OCI-LY7 (cell line): ENCODE data around the gene PTAFR. TPM values are rescaled to one million over a fixed set of nuclear protein-coding genes. Genes with fewer than 3 reads are reported as not detected.

Experiments
- BruUV-seq: library from RNA; stranded (reverse); fragments of 400-500 nt; replicated peaks from 2 replicates; lab custom pipeline; 2021; lab: Mats Ljungman, UMichigan
- CTCF ChIA-PET: fragments of 300-600 bp; sonication (Branson Sonifier 250); formaldehyde crosslinking; loops from one replicate; lab custom pipeline; 2022; ENCODE audit warnings: antibody characterized with exemption; ENCODE audit not compliant: unreplicated experiment; lab: Charles Lee
- POLR2A ChIA-PET: fragments of 300-600 bp; sonication (Branson Sonifier 250); formaldehyde crosslinking; loops from one replicate; lab custom pipeline; 2022; ENCODE audit warnings: antibody characterized with exemption; lab: Charles Lee
- DNase-seq: peaks from one replicate; pipeline ENCODE4 v3.0.0-alpha.2; 2015; ENCODE audit warnings: low spot score
- H2AFZ ChIP-seq: fragments of 200-600 bp; sonication (generic), shearing (Covaris generic); 2 replicates; pipeline ENCODE4 v1.6.1; 2014; ENCODE audit warnings: mild to moderate bottlenecking, antibody characterized with exemption, low read length, moderate library complexity
- H3K27ac ChIP-seq: fragments of 200-600 bp; sonication (generic); 2 replicates; pipeline ENCODE4 v1.5.1; 2014; ENCODE audit warnings: mixed run types, low read depth, mild to moderate bottlenecking, moderate library complexity, low read length, inconsistent platforms; ENCODE audit not compliant: poor library complexity, severe bottlenecking
- H3K36me3 ChIP-seq: fragments of 200-600 bp; sonication (generic); 2 replicates; pipeline ENCODE4 v1.6.1; 2014; ENCODE audit warnings: mild to moderate bottlenecking, antibody characterized with exemption, low read length, moderate library complexity, mixed read lengths; ENCODE audit not compliant: insufficient read depth
- H3K4me1 ChIP-seq: fragments of 200-600 bp; sonication (generic); 2 replicates; pipeline ENCODE4 v1.5.1; 2014; ENCODE audit warnings: mild to moderate bottlenecking, low read length; ENCODE audit not compliant: insufficient read depth, poor library complexity, severe bottlenecking
- H3K4me2 ChIP-seq: fragments of 200-600 bp; sonication (generic); 2 replicates; pipeline ENCODE4 v1.6.1; 2014; ENCODE audit warnings: mild to moderate bottlenecking, low read length
- H3K4me3 ChIP-seq: fragments of 200-600 bp; sonication (generic); 2 replicates; pipeline ENCODE4 v1.5.1; 2014; ENCODE audit warnings: mild to moderate bottlenecking, low read depth, low read length; ENCODE audit not compliant: poor library complexity, severe bottlenecking
- H3K79me2 ChIP-seq: fragments of 200-600 bp; sonication (generic); 2 replicates; pipeline ENCODE4 v1.6.1; 2016; ENCODE audit warnings: low read depth, mild to moderate bottlenecking, low read length, moderate library complexity, mixed read lengths; ENCODE audit not compliant: insufficient read depth
- H3K9me2 ChIP-seq: fragments of 200-600 bp; sonication (generic); 2 replicates; pipeline ENCODE4 v1.6.1; 2016; ENCODE audit warnings: mild to moderate bottlenecking, low read length, mixed read lengths; ENCODE audit not compliant: insufficient read depth
- H3K9me3 ChIP-seq: fragments of 200-600 bp; sonication (generic); 2 replicates; pipeline ENCODE4 v1.6.1; 2014; ENCODE audit warnings: mild to moderate bottlenecking, mixed run types, low read length, mixed read lengths
- H4K20me1 ChIP-seq: fragments of 200-600 bp; sonication (generic); 2 replicates; pipeline ENCODE4 v1.6.1; 2014; ENCODE audit warnings: mild to moderate bottlenecking, antibody characterized with exemption, low read length, moderate library complexity, mixed read lengths; ENCODE audit not compliant: insufficient read depth
- CTCF ChIP-seq: fragments of 200-600 bp; sonication (generic); conservative IDR thresholded peaks from 2 replicates; pipeline ENCODE4 v1.5.1; 2014; ENCODE audit warnings: mild to moderate bottlenecking, antibody characterized with exemption, low read length, moderate library complexity, mixed read lengths
- EZH2phosphoT487 ChIP-seq: fragments of 200-600 bp; sonication (generic); IDR thresholded peaks from 2 replicates; pipeline ENCODE4 v1.6.1; 2018; ENCODE audit warnings: low read depth, borderline replicate concordance, mild to moderate bottlenecking, mixed run types, antibody characterized with exemption, low read length, moderate library complexity, mixed read lengths
- intact Hi-C: fragments of 100-400 bp; cut with micrococcal nuclease; formaldehyde crosslinking; loops from one replicate; pipeline ENCODE4 v1.10.0; 2022; ENCODE audit not compliant: unreplicated experiment
- total RNA-seq, 2 experiments: library from RNA; depleted of rRNA in 1 of 2; stranded (reverse); fragments of >200 nt in 1 of 2; shearing (Covaris generic) in 1 of 2; gene quantifications; 2 replicates each; pipeline ENCODE4 v1.2.3, GENCODE V29; 2014 to 2022

PTAFR gene
- total RNA-seq, 2 experiments from 2014 or later, result 8.0 to 32.8 TPM

GRCh38 chr1:28159243-28159642 is 17.2 kb downstream of the PTAFR start:
- peaks cover 35% of the 10 kb centered on the region for H3K4me1 ChIP-seq
- H3K4me3 ChIP-seq, result no peak overlapping the region
- ChIA-PET CTCF (no interaction called here), POLR2A (interaction anchor here (1.3 kb wide), 1 partner anchor 13 kb away, joined by 4 read pairs; no protein-coding TSS in a partner anchor)
- no peak for TF ChIP-seq CTCF
- no peak for TF ChIP-seq EZH2phosphoT487
- peaks cover 38% of the 10 kb centered on the region; the same call in 1 of the 2 replicates for H3K79me2 ChIP-seq
- intact Hi-C loops, result no loop called here
- H3K9me3 ChIP-seq, result no peaks in the 10 kb centered on the region
- no peak for DNase-seq
- no peak overlapping the region for H3K4me2 ChIP-seq
- BruUV-seq, result no TSS peak
- peaks cover 22% of the 10 kb centered on the region; the same call in 1 of the 2 replicates for H3K36me3 ChIP-seq
- no peak overlapping the region for H3K27ac ChIP-seq
- H3K9me2 ChIP-seq, result no peaks in the 10 kb centered on the region
- H4K20me1 ChIP-seq, result no peaks in the 10 kb centered on the region
- no peak overlapping the region for H2AFZ ChIP-seq

DNA sequence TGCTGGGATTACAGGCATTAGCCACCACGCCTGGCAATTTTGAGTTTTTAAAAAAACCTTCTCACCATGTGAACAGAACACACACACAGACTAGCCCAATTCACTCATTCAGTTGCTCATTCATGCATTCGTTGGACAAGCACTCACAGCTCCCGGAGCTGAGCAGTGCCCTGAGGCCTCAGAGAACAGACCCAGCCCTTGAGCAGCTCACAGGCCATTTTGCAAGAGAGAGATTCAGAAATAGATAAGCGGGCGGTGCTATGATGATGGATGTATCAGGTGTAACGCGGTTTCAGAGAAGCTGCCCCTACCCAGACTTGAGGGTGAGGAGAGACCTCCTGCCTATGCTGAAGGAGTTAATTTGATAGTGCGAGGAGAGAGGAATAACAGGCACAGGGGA is 18.6 kb downstream of the PTAFR start:
- Histone ChIP-seq H4K20me1 (no peaks in the 10 kb centered on the region), H3K9me3 (no peaks in the 10 kb centered on the region), H3K9me2 (no peaks in the 10 kb centered on the region), H3K4me3 (no peak overlapping the region), H3K4me2 (no peak overlapping the region), H3K36me3 (peaks cover 35% of the 10 kb centered on the region), H3K4me1 (peaks cover 25% of the 10 kb centered on the region), H2AFZ (no peak overlapping the region), H3K79me2 (peaks cover 38% of the 10 kb centered on the region; the same call in 1 of the 2 replicates), H3K27ac (no peak overlapping the region)
- CTCF ChIA-PET, result no interaction called here
- DNase-seq, result no peak
- TF ChIP-seq EZH2phosphoT487 (no peak), CTCF (no peak)
- POLR2A ChIA-PET, result no interaction called here
- no TSS peak for BruUV-seq
- intact Hi-C loops, result no loop called here

DNA sequence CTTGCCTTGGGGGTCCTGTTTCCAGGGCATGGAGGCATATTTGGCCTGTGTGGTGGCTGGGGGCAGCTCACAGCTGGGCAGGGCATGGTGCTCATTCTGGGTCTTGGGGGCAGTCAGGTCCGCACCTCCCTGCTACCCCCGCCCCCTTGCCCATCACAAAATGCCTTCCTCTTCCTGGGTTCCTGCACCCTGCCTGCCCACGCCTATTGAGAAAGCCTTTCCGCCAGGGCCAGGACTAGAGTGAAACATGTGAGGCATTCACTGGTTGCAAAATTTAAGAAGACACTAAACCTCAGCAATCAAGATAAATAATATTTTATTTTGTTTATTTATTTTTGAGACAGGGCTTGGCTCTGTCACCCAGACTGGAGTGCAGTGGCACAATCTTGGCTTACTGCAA is 19.7 kb downstream of the PTAFR start:
- ChIA-PET CTCF (interaction anchor here (1.6 kb wide), 1 partner anchor 9 kb away, joined by 6 read pairs; no protein-coding TSS in a partner anchor), POLR2A (interaction anchor here (1.3 to 1.4 kb wide), 2 partner anchors 9 to 16 kb away, joined by 3 to 5 read pairs; no protein-coding TSS in a partner anchor)
- H4K20me1 ChIP-seq, result no peaks in the 10 kb centered on the region
- no peak for DNase-seq
- peaks cover 32% of the 10 kb centered on the region for H3K36me3 ChIP-seq
- no peak overlapping the region for H3K27ac ChIP-seq
- no peak overlapping the region for H3K4me3 ChIP-seq
- BruUV-seq, result no TSS peak
- intact Hi-C loops, result no loop called here
- TF ChIP-seq EZH2phosphoT487 (no peak), CTCF (no peak)
- H2AFZ ChIP-seq, result no peak overlapping the region
- peaks cover 34% of the 10 kb centered on the region; the same call in 1 of the 2 replicates for H3K79me2 ChIP-seq
- H3K9me3 ChIP-seq, result no peaks in the 10 kb centered on the region
- H3K4me1 ChIP-seq, result peaks cover 24% of the 10 kb centered on the region
- H3K9me2 ChIP-seq, result no peaks in the 10 kb centered on the region
- H3K4me2 ChIP-seq, result no peak overlapping the region
